Measurements from ENCODE around the gene VPS26C. TPM values are rescaled to one million over a fixed set of nuclear protein-coding genes. Genes with fewer than 3 reads are reported as not detected.

Gene VPS26C
- polyA plus RNA-seq, 6 donors from 2014 or later, result 46.1 to 64.6 (median 61.0) TPM

DNA sequence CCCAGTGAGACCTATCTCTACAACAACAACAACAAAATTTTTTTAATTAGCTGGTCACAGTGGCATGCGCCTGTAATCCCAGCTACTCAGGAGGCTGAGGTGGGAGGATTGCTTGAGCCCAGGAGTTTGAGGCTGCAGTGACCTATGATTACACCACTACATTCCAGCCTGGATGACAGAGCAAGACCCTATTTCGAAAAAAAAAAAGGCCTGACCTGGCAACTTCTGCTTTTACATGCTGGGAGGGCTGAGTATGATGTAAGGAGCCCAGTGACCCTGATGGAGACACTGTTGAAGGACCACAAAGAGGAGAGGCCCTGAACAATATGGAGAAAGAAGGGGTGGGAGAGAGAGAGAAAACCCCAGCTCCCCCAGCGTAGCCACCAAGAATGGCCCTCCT, 9.2 kb upstream of the VPS26C start:
- H3K27ac Mint-ChIP-seq, result no peak overlapping the region
- ATAC-seq (ENCODE audit: low read depth in 2 of 2), result no peak
- H3K9me3 Mint-ChIP-seq, result no peaks in the 10 kb centered on the region
- no peak overlapping the region for H3K4me3 Mint-ChIP-seq
- DNase-seq, result no peak
- peaks cover 0 to 7% (median 0%) of the 10 kb centered on the region in 3 donors for H3K27me3 Mint-ChIP-seq
- no peaks in the 10 kb centered on the region for H3K36me3 Mint-ChIP-seq
- H3K4me1 Mint-ChIP-seq, result peaks cover 0 to 3% (median 0%) of the 10 kb centered on the region in 3 donors

- Mint-ChIP-seq H3K4me1 (peaks cover 2 to 9% (median 6%) of the 10 kb centered on the region in 3 donors), H3K27me3 (peaks cover 0 to 7% (median 0%) of the 10 kb centered on the region in 3 donors), H3K4me3 (no peak overlapping the region), H3K9me3 (no peaks in the 10 kb centered on the region), H3K36me3 (no peaks in the 10 kb centered on the region), H3K27ac (no peak overlapping the region)
- ATAC-seq (ENCODE audit: low read depth in 2 of 2), result no peak
- DNase-seq, result no peak
These were observed 7.0 kb upstream of the VPS26C start for GRCh38 chr21:37273911-37274690.

DNA sequence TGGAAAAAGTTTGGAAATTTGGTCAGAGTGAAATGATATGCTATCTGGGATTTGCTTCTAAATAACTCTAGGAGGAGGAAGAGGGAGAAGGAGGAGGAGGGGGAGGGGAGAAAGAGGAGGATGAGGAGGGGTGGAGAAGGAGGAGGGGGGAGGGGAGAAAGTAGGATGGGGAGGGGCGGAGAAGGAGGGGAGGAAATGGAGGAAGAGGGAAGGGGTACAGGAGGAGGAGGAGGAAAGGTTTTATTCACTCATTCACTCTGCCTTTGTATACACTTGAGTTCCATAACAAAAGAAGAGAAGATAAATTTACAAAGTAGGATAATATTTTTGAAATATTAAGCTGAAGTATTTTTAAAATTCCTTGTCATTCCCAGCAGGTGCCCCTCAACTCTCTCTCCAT, 6.3 kb upstream of the VPS26C start:
- DNase-seq (no peak), ATAC-seq (ENCODE audit: low read depth in 2 of 2) (no peak)
- peaks cover 4 to 16% (median 7%) of the 10 kb centered on the region in 3 donors for H3K4me1 Mint-ChIP-seq
- H3K27ac Mint-ChIP-seq, result no peak overlapping the region
- no peaks in the 10 kb centered on the region for H3K9me3 Mint-ChIP-seq
- no peak overlapping the region for H3K4me3 Mint-ChIP-seq
- no peaks in the 10 kb centered on the region for H3K36me3 Mint-ChIP-seq
- peaks cover 0 to 7% (median 0%) of the 10 kb centered on the region in 3 donors for H3K27me3 Mint-ChIP-seq

GRCh38 chr21:37272897-37273296, 5.8 kb upstream of the VPS26C start:
- Mint-ChIP-seq H3K4me3 (no peak overlapping the region), H3K4me1 (peaks cover 7 to 20% (median 7%) of the 10 kb centered on the region in 3 donors), H3K27ac (no peak overlapping the region), H3K9me3 (no peaks in the 10 kb centered on the region), H3K36me3 (no peaks in the 10 kb centered on the region), H3K27me3 (peaks cover 0 to 7% (median 0%) of the 10 kb centered on the region in 3 donors)
- DNase-seq (no peak), ATAC-seq (ENCODE audit: low read depth in 2 of 2) (no peak)

DNA sequence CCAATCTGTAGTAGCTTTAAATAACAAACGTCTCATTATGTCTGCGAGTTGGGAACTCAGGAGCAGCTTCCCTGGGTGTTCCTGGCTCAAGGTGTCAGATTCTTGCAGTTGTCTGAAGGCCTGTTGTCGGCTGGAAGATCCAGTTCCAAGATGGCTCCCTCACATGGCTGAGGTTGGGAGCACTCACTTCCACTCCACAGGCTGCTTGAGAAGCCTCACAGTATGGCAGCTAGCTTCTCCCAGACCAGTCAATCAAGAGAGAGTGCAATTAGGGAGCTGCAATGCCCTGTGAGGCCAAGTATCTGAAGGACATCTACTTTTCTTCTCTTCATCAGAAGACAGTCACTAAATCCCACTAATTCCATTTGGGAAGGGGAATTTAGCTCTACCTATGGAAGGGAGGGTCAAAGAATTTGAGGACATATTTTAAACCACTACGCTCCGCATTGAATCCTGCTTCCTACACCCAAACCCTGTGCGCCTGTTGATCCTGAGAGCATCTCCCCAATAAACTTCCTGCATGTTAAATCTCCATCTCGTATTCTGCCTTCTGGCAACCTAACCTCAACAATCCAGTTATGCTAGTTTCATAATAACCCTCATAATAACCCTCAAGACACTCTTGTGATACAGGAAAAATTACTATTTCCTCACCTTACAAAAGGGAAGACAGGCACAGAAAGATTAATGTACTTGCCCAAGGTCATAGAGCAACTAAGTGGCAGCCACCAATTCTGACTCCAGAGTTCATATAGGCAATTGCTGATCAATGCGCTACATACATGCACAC, 3.6 kb upstream of the VPS26C start:
- Mint-ChIP-seq H3K27me3 (peaks cover 0 to 7% (median 0%) of the 10 kb centered on the region in 3 donors), H3K27ac (no peak overlapping the region), H3K36me3 (no peaks in the 10 kb centered on the region), H3K4me3 (peak overlapping the region in 2 of 8 donors; percentile 1 to 90), H3K4me1 (peaks cover 11 to 35% (median 16%) of the 10 kb centered on the region in 3 donors), H3K9me3 (no peaks in the 10 kb centered on the region)
- ATAC-seq (ENCODE audit: low read depth in 2 of 2), result no peak
- DNase-seq, result no peak

- Mint-ChIP-seq H3K27ac (peak overlapping the region in 2 of 6 donors; percentile 85 to 87), H3K27me3 (peaks cover 0 to 7% (median 0%) of the 10 kb centered on the region in 3 donors), H3K36me3 (no peaks in the 10 kb centered on the region)
These were observed 2.3 kb upstream of the VPS26C start for GRCh38 chr21:37269481-37269880.

GRCh38 chr21:37268186-37268503, 1.0 kb upstream of the VPS26C start:
- H3K27ac Mint-ChIP-seq, result peak overlapping the region in 5 of 6 donors; percentile 82 to 100 (median 97)
- H3K4me1 Mint-ChIP-seq, result peaks cover 22 to 44% (median 37%) of the 10 kb centered on the region in 3 donors
- H3K27me3 Mint-ChIP-seq, result no peaks in the 10 kb centered on the region
- DNase-seq, result no peak
- H3K36me3 Mint-ChIP-seq, result no peaks in the 10 kb centered on the region
- H3K4me3 Mint-ChIP-seq, result peak overlapping the region; percentile 87 to 98 (median 95)
- no peak for ATAC-seq (ENCODE audit: low read depth in 2 of 2)
- H3K9me3 Mint-ChIP-seq, result no peaks in the 10 kb centered on the region

More at GRCh38 chr21:37269481-37269880, 2.3 kb upstream of the VPS26C start:
- DNase-seq (no peak), ATAC-seq (ENCODE audit: low read depth in 2 of 2) (no peak)
- peaks cover 17 to 43% (median 27%) of the 10 kb centered on the region in 3 donors for H3K4me1 Mint-ChIP-seq
- H3K9me3 Mint-ChIP-seq, result no peaks in the 10 kb centered on the region
- peak overlapping the region; percentile 11 to 94 (median 72) for H3K4me3 Mint-ChIP-seq

DNA sequence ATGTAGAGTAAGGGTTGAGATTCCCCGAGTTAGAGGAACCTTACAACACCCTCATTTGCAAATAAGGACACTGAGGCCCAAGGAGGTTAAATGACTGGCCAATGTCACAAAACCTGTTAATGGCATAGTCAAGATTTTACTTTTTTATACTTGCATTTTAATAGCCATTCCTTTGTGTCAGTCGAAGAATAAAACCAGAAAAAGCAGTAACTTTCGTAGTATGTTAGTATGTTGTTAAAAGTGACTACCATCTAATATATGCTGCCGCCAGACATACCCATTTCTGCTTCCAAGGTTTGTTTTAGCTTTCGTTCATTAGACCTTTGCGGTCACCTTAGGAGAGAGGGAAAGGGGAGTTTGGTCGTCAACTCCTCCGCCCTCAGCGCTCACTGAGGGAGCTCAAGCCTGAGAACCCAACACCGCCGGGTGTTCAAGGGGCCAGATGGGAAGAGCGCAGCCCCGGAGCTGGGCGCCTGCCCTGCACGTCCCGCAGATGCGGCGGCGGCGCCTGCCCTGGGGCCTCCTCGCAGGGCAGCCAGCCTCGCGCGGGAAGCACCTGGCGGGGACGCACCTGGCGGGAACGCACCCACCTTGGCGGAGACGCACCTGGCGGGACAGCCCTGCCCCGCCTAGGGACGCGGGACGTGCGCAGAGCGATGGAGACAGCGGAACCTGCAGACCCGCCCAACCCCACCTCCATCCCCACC, 466 bp downstream of the VPS26C start:
- no peaks in the 10 kb centered on the region for H3K9me3 Mint-ChIP-seq
- peak; percentile 43 to 51 for ATAC-seq (ENCODE audit: low read depth in 2 of 2)
- H3K4me3 Mint-ChIP-seq, result peak overlapping the region; percentile 90 to 98 (median 96)
- DNase-seq, result peak; percentile 86
- H3K27ac Mint-ChIP-seq, result peak overlapping the region; percentile 97 to 100 (median 98)
- no peaks in the 10 kb centered on the region for H3K27me3 Mint-ChIP-seq
- no peaks in the 10 kb centered on the region for H3K36me3 Mint-ChIP-seq
- H3K4me1 Mint-ChIP-seq, result peaks cover 25 to 44% (median 38%) of the 10 kb centered on the region in 3 donors

DNA sequence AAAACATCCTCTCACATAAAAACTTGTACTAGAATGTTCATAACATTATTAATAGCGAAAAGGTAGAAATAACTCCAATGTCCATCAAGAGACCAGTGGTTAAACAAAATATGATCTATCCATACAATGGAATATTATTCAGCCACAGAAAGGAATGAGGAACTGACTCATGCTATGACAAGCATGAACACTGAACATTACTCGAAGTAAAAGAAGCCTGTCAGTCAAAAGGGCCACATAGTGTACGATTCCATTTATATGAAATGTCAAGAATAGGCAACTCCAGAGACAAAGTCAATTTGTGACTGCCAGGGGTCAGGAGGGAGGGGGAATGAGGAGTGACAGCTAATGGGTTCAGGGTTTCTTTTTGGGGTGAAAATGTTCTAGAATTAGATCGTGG, 2.3 kb downstream of the VPS26C start:
- no peak for ATAC-seq (ENCODE audit: low read depth in 2 of 2)
- Mint-ChIP-seq H3K27ac (peak overlapping the region in 2 of 6 donors; percentile 34 to 71), H3K27me3 (no peaks in the 10 kb centered on the region), H3K36me3 (no peaks in the 10 kb centered on the region), H3K4me1 (peaks cover 25 to 42% (median 39%) of the 10 kb centered on the region in 3 donors), H3K9me3 (no peaks in the 10 kb centered on the region), H3K4me3 (peak overlapping the region in 4 of 8 donors; percentile 38 to 90 (median 52))
- no peak for DNase-seq

DNA sequence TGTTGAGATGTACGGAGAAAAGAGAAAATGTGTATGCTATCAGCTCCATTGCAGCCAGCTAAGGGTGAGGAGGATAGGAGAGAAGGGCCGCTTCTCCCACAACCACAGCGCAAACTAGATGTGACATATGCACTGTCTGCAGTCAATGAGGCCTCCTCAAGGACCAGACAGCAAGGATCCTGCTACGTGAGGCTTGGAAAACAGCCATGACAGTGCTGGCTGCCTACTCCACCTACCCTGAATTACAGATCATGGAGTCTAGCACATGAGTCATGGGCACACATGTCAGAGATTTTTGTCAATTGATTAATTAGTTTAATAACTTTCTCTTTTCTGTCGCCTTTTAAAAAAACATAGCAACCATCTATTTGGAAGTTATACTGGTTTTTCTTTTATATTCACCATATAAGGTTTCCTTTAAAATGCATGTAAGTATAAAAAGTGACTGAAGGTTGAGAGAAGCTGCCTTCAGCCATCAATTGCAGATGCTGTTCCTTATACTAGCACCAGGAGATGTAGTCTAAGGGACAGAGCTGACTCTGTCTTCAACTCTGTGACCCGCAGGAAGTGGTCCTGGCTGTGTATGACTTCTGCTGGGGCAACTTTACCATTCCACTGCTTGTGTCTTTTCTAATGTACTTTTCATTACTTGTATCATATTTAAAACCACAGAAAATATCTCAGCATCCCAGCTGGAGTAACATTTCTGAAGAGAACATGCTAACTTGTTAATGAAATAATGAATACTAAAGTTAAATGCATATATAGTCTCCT, 3.1 kb downstream of the VPS26C start:
- Mint-ChIP-seq H3K9me3 (no peaks in the 10 kb centered on the region), H3K4me1 (peaks cover 22 to 36% (median 34%) of the 10 kb centered on the region in 3 donors), H3K27me3 (no peaks in the 10 kb centered on the region), H3K27ac (peak overlapping the region in 2 of 6 donors; percentile 7 to 71), H3K4me3 (peak overlapping the region in 1 of 8 donors; percentile 90), H3K36me3 (no peaks in the 10 kb centered on the region)
- no peak for DNase-seq
- no peak for ATAC-seq (ENCODE audit: low read depth in 2 of 2)

DNA sequence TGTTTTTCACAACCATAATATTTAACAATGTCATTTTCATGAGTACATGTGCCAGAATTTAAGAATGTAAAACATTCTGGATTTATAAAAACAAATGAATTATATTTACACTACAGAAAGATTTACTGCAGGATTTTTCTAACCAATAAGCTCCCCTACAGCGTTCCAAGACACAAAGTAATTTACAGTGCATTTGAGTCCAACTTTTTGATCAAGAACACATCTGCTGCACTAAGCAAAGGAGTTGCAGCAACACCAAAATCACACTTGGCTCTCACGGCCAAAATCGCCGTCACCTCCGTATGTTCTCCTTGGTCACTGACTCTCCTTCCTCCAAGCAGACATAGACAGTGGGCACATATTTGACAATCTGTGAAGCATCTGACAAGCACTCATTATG, 7.7 kb downstream of the VPS26C start:
- peaks cover 21 to 33% (median 25%) of the 10 kb centered on the region in 3 donors for H3K4me1 Mint-ChIP-seq
- H3K27me3 Mint-ChIP-seq, result no peaks in the 10 kb centered on the region
- peak overlapping the region in 1 of 6 donors; percentile 57 for H3K27ac Mint-ChIP-seq
- no peak for ATAC-seq (ENCODE audit: low read depth in 2 of 2)
- H3K36me3 Mint-ChIP-seq, result no peaks in the 10 kb centered on the region
- peak overlapping the region in 2 of 8 donors; percentile 86 to 97 for H3K4me3 Mint-ChIP-seq
- no peaks in the 10 kb centered on the region for H3K9me3 Mint-ChIP-seq
- no peak for DNase-seq

DNA sequence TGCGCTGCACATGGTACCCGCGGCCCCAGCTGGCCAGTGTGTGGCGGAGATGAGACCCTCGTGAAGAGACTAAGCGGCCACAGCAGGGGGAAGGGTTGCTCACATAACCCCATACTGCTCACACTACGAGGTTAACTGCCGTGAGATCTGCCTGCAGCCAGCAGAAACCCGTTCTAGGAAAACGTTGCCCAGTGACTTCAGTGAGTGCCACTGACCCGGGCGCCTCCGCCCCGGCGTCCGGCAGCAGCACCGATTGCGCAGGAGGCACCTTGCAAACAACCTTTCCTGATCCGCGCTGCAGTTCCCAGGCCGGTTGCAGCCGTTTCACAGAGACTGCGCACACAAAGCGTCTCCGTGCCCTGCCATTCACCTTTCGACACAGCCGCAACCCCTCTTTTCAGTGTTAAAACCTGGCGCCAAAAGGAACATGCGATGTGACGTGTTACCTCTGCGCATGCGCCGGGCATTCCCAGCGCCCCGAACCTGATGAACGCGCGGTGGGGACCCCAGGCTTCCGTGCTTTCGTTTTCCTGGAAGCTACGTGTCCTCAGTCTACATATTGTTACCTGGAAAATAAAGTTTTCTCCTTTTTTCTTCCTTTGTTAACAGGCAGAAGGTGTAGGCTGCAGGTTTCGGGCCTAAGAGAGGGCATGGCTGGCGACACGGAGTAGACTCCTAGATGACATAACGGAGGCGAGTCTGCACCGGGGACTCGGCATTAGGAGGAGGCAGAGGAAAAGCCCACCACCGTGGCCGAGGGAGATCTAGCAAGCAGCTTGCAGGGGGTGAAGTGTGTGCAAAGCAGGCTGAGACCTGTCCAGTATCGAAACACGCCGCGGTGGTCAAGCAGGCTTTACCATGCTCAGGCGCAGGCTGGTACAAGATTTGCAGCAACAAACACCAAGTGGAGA, 8.9 kb downstream of the VPS26C start:
- peak; percentile 60 to 62 for ATAC-seq (ENCODE audit: low read depth in 2 of 2)
- Mint-ChIP-seq H3K36me3 (no peaks in the 10 kb centered on the region), H3K27me3 (no peaks in the 10 kb centered on the region), H3K4me3 (peak overlapping the region; percentile 81 to 97 (median 90)), H3K27ac (peak overlapping the region; percentile 65 to 96 (median 91)), H3K4me1 (peaks cover 25 to 28% (median 26%) of the 10 kb centered on the region in 3 donors), H3K9me3 (no peaks in the 10 kb centered on the region)
- DNase-seq, result peak; percentile 73

Measured in naive B cell (primary cell).